ENCODE measurements around the gene AVEN.

DNA sequence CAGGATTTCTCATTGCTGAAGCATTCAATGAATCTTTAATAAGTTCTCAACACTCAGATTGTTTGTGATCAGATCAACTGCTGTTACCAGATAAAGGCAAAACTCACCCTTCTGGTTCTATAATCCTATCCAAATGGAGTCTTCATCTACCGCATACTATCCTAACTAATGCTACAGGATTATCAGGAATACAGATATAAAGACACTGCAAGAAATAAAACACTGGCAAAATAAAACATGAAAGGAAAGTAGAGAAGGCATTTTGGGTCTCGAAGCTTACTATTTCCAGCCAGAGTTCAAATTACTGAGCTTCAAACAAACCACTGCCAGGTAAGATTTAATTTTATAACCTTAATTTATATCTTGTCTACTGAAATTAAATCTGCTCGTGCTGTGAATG lies 70.2 kb downstream of the AVEN start:
- TF ChIP-seq, protein P1, sequence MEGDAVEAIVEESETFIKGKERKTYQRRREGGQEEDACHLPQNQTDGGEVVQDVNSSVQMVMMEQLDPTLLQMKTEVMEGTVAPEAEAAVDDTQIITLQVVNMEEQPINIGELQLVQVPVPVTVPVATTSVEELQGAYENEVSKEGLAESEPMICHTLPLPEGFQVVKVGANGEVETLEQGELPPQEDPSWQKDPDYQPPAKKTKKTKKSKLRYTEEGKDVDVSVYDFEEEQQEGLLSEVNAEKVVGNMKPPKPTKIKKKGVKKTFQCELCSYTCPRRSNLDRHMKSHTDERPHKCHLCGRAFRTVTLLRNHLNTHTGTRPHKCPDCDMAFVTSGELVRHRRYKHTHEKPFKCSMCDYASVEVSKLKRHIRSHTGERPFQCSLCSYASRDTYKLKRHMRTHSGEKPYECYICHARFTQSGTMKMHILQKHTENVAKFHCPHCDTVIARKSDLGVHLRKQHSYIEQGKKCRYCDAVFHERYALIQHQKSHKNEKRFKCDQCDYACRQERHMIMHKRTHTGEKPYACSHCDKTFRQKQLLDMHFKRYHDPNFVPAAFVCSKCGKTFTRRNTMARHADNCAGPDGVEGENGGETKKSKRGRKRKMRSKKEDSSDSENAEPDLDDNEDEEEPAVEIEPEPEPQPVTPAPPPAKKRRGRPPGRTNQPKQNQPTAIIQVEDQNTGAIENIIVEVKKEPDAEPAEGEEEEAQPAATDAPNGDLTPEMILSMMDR (conservative IDR thresholded peaks at IDR 0.05; ENCODE audit: low read depth, low read length) = no peak
- no peak for TF ChIP-seq MAZ (IDR thresholded peaks at IDR 0.05; ENCODE audit: borderline replicate concordance, low read depth, low read length)
- TF ChIP-seq RCOR1 (IDR thresholded peaks at IDR 0.05; ENCODE audit: insufficient replicate concordance, low read length) = no peak
- TF ChIP-seq POLR2A (IDR thresholded peaks at IDR 0.05; ENCODE audit: low read depth, low read length) = no peak
- no peak for TF ChIP-seq SMC3 (IDR thresholded peaks at IDR 0.05; ENCODE audit: low read depth, low read length)

All from IMR-90 (cell line).